Kasumi-1 (cell line): Measurements from ENCODE around the gene CCL27.

ENCODE experiments used
- DNase-seq, 2 experiments: peaks; one replicate each; lab custom pipeline; 2025; lab: John Stamatoyannopoulos, UW

Gene CCL27

GRCh38 chr9:34684816-34685215 is 22.4 kb upstream of the CCL27 start:
- DNase-seq, result no peak

- no peak for DNase-seq
Observed at GRCh38 chr9:34684145-34684544, 21.7 kb upstream of the CCL27 start.

DNA sequence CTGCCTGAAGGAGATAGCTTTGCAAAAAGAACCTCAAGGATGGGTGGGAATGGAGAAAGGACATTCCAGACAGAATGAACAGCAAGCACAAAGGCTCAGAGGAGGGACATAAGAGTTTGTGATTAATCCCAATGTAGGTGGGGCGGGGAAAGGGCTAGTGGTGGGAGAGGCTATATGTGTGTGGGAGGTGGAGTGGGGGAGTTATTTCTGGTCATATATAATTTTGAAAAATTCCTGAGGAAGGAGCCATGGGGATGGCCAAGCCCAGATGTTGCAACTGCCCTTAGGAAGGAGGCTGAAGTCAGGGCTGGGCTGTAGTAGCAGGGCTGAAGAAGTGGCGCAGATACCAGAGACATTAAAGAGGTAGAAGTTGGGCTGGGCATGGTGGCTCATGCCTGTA is 13.4 kb upstream of the CCL27 start:
- DNase-seq, result no peak

- DNase-seq, result peak; percentile 87 to 92
Observed at GRCh38 chr9:34675048-34675714, 12.7 kb upstream of the CCL27 start.

DNA sequence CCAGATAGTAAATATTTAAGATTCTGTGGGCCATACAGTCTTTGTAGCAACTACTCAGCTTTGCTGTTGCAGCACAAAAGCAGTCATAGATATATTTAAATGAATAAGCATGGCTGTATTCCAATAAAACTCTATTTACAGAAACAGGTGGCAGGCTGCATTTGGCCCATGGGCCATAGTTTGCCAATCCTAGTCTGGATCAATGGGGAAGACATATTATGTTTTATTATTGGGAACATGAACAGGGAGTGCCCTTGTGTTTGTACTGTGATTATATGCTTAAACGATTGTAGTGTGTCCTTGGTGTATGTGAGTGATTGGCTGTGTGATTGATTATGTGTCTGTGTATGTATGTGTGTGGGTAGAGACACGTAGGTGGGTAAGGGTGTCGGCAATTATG is 12.0 kb upstream of the CCL27 start:
- no peak for DNase-seq

- no peak for DNase-seq
Observed at GRCh38 chr9:34671307-34671706, 8.8 kb upstream of the CCL27 start.

- no peak for DNase-seq
Observed at GRCh38 chr9:34669809-34670562, 7.5 kb upstream of the CCL27 start.

GRCh38 chr9:34665381-34666250 is 3.2 kb upstream of the CCL27 start:
- peak; percentile 66 to 82 for DNase-seq

GRCh38 chr9:34665067-34665380 is 2.6 kb upstream of the CCL27 start:
- no peak for DNase-seq

- DNase-seq, result peak; percentile 74 to 82
Observed at GRCh38 chr9:34664281-34665066, 2.0 kb upstream of the CCL27 start.

DNA sequence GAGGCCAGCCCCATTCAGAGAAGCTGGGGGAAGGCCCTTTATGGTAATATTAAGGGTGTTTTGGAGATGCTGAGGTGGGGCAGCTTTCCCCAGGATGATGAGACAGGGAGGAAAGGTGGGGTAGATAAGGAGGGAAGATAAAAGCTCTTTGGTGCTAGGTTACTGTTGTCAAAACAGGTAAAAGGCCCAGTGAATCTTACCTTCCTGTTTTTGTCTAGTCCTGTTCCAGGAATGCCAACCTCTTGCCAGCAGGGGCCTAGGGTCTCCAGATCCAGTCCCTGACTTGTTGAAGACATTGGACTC is 797 bp upstream of the CCL27 start:
- DNase-seq, result no peak

DNA sequence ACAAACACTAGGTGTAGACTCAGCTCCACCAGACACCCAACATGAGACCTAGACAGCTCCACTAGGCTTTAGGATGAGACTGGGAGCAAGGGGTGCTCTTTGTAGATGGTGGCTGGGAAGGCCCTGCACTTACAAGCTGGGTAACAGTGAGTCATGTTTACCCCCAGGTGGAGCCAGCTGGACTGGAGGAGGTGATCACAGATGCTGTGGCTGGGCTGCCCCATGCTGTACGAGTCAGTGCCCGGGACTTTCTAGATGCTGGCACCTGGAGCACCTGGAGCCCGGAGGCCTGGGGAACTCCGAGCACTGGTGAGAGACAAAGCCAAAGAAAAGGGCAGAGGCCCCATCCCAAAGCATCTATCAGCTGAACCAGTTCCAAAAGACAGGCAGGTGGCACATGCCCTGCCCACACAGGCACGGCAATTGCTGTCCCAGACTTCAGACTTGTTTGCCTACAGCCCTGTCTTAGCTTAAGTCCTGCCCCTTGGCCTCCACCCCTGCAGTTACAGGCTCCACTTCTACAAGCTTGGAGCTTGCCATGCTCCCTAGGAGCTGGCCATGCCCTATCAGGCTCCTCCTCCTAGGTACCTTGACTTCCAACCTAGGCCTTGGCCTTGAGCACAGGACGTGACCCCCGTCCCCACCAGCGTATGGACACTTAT is 2.7 kb downstream of the CCL27 start:
- DNase-seq, result no peak

- no peak for DNase-seq
Observed at GRCh38 chr9:34658461-34658860, 4.0 kb downstream of the CCL27 start.

DNA sequence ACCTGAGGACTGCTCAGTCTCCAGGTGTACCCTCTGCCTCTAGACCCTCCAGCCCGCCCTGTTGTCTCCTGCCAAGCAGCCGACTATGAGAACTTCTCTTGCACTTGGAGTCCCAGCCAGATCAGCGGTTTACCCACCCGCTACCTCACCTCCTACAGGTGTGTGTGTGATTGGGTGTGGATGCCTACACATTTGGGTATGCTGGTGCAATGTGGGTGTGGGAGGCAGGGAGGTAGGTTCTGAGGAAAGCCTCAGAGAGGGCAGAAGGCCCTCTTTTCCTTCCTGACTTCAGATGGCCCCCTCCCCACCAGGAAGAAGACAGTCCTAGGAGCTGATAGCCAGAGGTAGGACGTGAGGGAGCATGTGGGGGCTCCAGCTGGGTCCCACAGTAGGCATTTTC is 5.5 kb downstream of the CCL27 start:
- no peak for DNase-seq

DNA sequence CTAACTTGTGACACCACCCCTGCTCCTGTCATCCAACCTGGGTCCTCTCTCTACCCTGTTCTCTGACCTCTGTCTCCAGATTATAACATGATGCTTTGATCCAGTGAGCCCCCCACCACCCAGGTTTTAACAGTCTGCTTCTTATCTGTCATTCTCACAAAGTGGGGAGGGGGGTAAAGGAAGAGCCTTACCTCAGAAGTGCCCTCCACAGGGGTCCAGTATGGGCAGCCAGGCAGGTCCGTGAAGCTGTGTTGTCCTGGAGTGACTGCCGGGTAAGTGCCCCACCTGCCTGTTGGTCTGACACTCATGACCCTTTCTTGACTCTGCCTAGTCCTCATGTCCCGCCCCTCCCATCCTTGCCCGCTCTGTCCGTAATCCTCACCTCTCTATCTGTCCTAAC is 7.1 kb downstream of the CCL27 start:
- no peak for DNase-seq

- no peak for DNase-seq
Observed at GRCh38 chr9:34654323-34655051, 8.0 kb downstream of the CCL27 start.

DNA sequence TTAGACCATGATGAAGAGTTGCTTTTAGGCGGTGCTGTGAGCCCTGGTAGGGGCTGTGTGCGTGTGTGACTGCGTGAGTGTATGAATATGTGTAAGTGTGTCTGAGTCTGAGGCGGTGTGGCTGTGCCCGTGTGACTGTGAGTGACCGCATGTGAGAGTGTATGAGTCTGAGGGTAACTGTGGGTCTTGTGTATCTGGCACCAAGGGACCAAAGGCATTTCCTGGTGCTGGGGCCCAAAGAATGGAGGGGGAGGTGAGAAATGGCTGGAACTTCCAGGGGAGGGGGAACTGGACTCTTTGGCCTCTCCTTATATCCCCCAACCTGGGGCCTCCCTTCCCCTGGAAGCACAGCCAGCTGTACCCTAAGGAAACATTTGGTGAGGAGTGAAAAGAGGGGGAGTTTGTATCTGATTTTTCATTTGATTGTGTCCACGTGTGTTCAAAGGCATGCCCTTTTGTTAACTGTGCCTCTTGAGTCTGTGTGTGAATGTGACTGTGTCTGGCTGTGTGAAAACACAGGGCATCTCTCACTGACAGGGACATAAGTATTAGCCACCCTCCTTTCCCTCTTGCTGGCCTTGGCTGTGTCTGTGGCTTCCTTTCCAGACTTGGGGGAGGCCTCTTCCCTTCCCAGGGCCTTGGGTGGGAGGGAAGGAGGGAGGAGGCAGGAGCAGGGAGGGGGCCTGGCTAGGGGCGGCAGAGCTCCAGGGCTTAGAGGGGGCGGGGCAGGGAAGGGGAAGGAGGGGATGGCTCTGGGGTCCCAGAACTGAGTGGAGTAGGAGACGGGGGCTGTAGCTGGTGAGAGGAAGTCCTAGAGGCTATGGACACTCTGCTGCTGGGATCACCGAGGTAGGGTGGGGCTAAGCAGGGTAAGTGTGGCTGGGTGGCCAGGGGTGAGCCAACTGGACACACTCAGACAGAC is 9.0 kb downstream of the CCL27 start:
- peak in 1 of 2 experiments; percentile 33 for DNase-seq

- no peak for DNase-seq
Observed at GRCh38 chr9:34652602-34653000, 9.9 kb downstream of the CCL27 start.

DNA sequence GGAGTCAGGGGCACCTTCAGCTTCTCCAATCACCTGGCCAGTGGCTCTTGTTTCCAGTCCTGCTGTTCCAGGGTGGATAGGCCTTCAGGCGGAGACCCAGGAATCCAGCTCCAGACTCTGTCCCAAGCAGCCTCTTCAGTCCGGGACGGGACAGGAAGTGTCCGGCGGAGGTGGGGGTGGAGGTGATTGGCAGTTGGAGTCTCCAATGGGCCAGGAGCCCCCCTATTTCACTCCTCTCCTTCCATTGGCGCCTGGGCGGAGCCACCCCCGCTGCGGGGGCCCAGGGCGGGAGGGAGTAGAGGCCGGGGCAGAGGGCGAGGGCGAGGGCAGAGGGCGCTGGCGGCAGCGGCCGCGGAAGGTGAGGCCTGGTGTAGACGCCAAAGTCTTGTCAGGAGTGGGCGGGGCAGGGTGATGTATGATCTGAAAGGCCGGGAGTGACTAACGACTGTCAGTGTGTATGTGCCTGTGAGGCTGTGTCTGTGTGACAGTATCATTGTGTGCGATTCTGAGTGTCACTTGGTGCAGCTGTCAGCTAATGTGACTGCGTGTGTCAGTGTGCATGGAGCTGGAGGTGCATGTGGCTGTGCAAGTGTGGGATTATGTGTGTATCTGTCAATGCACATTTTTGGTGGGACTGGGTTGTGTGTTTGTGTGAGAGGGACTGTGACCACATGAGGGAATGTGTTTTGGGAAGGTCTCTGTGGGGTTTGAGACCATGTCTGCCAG is 10.4 kb downstream of the CCL27 start, which contains the start of gene IL11RA:
TSS of gene IL11RA (plus strand) at position 310 of the 726 bp plus-strand sequence. CDS start 3,033 bp downstream, outside the sequence.
- no peak for DNase-seq
